ENCODE data around the gene ZBTB20. TPM values are rescaled to one million over a fixed set of nuclear protein-coding genes. Genes with fewer than 3 reads are reported as not detected.
A peak's percentile ranks its signal among the peaks of the same experiment; 100 is the strongest.

ZBTB20 gene
- total and polyA plus RNA-seq, 4 donors = 0.88 to 83.2 (median 20.4) TPM

DNA sequence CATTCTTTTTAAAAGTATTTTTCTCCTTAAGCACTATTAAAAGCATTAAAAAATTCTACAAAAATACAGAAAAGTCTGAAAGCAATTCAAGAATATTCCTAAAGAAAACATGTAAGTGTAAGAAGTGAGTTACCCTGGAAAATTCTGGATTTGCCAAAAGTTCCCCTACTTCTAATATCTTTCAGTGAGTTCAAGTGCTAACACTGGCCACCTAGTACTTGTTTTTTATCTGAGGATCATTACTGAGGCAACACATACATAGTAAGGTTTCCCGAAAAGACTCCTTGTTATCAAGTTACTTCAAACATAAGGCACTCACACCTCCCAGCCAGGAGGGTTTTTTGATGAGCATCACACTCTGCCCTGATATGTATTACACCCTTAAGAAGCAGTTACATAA lies 694.8 kb downstream of the ZBTB20 start:
- H3K27ac ChIP-seq (ENCODE audit: low read depth in 1 of 2, low read length in 2 of 2) = peak overlapping the region; percentile 14 to 72
- no peak for DNase-seq (ENCODE audit: low spot score)
- H3K27me3 ChIP-seq (ENCODE audit: control insufficient read depth in 4 of 4, insufficient read depth in 4 of 4, low read length in 3 of 4) = no peaks in the 10 kb centered on the region
- no peak for TF ChIP-seq GABPA (IDR thresholded peaks at IDR 0.05 in 1 of 2, conservative IDR thresholded peaks at IDR 0.05 in 1 of 2)
- TF ChIP-seq, protein P1, sequence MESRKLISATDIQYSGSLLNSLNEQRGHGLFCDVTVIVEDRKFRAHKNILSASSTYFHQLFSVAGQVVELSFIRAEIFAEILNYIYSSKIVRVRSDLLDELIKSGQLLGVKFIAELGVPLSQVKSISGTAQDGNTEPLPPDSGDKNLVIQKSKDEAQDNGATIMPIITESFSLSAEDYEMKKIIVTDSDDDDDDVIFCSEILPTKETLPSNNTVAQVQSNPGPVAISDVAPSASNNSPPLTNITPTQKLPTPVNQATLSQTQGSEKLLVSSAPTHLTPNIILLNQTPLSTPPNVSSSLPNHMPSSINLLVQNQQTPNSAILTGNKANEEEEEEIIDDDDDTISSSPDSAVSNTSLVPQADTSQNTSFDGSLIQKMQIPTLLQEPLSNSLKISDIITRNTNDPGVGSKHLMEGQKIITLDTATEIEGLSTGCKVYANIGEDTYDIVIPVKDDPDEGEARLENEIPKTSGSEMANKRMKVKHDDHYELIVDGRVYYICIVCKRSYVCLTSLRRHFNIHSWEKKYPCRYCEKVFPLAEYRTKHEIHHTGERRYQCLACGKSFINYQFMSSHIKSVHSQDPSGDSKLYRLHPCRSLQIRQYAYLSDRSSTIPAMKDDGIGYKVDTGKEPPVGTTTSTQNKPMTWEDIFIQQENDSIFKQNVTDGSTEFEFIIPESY (IDR thresholded peaks at IDR 0.05) = no peak
- no peak for TF ChIP-seq FOXA1 (IDR thresholded peaks at IDR 0.05)
- TF ChIP-seq, protein P2, sequence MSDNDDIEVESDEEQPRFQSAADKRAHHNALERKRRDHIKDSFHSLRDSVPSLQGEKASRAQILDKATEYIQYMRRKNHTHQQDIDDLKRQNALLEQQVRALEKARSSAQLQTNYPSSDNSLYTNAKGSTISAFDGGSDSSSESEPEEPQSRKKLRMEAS (IDR thresholded peaks at IDR 0.05) = no peak
- TF ChIP-seq RAD21 (IDR thresholded peaks at IDR 0.05) = no peak
- no peaks in the 10 kb centered on the region for H3K9me3 ChIP-seq (ENCODE audit: control insufficient read depth in 4 of 4, low read length in 3 of 4)
- no peak overlapping the region for H3K4me3 ChIP-seq (ENCODE audit: low read depth in 1 of 3, low read length in 3 of 3)
- H3K4me1 ChIP-seq (ENCODE audit: control insufficient read depth in 4 of 4, insufficient read depth in 4 of 4, low read length in 3 of 4) = peaks cover 4 to 29% (median 14%) of the 10 kb centered on the region in 4 donors
- H3K36me3 ChIP-seq (ENCODE audit: control insufficient read depth in 4 of 4, insufficient read depth in 3 of 4, low read depth in 1 of 4, low read length in 3 of 4) = no peaks in the 10 kb centered on the region
- WGBS = 75% methylated on average over 1 of the region's 1 CpG
- peak overlapping the region in 1 of 2 donors; percentile 21 for H3K9ac ChIP-seq (ENCODE audit: low read depth in 1 of 2, low read length in 2 of 2)

DNA sequence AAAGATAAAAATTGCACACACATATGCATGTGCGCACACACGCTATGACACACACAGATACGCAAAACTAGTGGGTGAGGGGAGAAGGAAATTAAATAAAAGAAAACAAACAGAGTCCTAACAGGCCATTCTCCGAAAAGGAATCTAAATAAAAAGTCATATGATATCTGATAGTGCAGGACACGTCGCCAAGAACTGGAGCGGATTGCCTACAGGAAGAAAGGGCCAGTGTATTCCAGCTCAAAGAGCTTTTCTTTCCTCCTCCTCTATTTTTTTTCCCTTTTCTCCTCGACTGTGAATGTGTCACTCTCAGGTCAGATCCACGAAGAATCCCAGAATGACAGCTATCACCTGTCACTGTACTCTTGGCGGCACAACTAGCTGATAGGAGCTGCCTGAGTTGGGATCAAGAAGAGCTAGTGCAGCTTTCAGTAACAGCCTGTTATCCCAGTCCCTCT lies 695.5 kb downstream of the ZBTB20 start:
- Histone ChIP-seq H3K4me3 (ENCODE audit: low read depth in 1 of 3, low read length in 3 of 3) (peak overlapping the region in 1 of 3 donors; percentile 4), H3K9ac (ENCODE audit: low read depth in 1 of 2, low read length in 2 of 2) (peak overlapping the region in 1 of 2 donors; percentile 74), H3K36me3 (ENCODE audit: control insufficient read depth in 4 of 4, insufficient read depth in 3 of 4, low read depth in 1 of 4, low read length in 3 of 4) (no peaks in the 10 kb centered on the region), H3K9me3 (ENCODE audit: control insufficient read depth in 4 of 4, low read length in 3 of 4) (no peaks in the 10 kb centered on the region), H3K27me3 (ENCODE audit: control insufficient read depth in 4 of 4, insufficient read depth in 4 of 4, low read length in 3 of 4) (no peaks in the 10 kb centered on the region), H3K27ac (ENCODE audit: low read depth in 1 of 2, low read length in 2 of 2) (peak overlapping the region; percentile 72 to 73), H3K4me1 (ENCODE audit: control insufficient read depth in 4 of 4, insufficient read depth in 4 of 4, low read length in 3 of 4) (peaks cover 4 to 29% (median 14%) of the 10 kb centered on the region in 4 donors)
- TF ChIP-seq FOXA1 (IDR thresholded peaks at IDR 0.05) (no peak), RXRA (IDR thresholded peaks at IDR 0.05) (peak in 1 of 2 donors; percentile 33), JUND (IDR thresholded peaks at IDR 0.05) (no peak), RAD21 (IDR thresholded peaks at IDR 0.05) (peak in 1 of 2 donors; percentile 16), NR2F2 (IDR thresholded peaks at IDR 0.05) (no peak), GABPA (IDR thresholded peaks at IDR 0.05 in 1 of 2, conservative IDR thresholded peaks at IDR 0.05 in 1 of 2) (no peak), HNF4A (conservative IDR thresholded peaks at IDR 0.05) (peak in 1 of 2 donors; percentile 28)
- TF ChIP-seq, protein P1 (IDR thresholded peaks at IDR 0.05) = no peak
- DNase-seq (ENCODE audit: low spot score) = no peak
- 21% methylated on average over 10 of the region's 10 CpGs for WGBS

DNA sequence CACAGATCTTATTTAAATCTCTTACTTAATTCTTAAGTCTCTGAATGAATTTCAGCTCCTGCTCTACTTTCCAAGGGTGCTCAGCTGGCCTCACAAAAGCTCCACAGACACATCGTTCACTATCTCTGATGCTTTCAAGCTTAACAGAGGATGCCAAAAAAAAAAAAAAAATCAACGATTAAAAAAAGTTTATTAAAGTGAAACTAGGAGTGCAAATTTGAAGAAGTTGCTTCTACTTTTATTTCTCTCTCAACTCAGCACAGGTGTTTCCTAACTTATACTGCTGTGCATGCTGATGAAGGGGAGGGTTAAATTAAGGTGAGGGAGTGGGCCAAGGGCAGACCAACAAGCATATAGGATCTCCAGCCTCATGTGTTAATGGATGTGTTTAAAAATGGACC lies 696.0 kb downstream of the ZBTB20 start:
- 23% methylated on average over 2 of the region's 2 CpGs for WGBS
- DNase-seq (ENCODE audit: low spot score) = no peak
- Histone ChIP-seq H3K9ac (ENCODE audit: low read depth in 1 of 2, low read length in 2 of 2) (peak overlapping the region in 1 of 2 donors; percentile 74), H3K36me3 (ENCODE audit: control insufficient read depth in 4 of 4, insufficient read depth in 3 of 4, low read depth in 1 of 4, low read length in 3 of 4) (no peaks in the 10 kb centered on the region), H3K4me3 (ENCODE audit: low read depth in 1 of 3, low read length in 3 of 3) (peak overlapping the region in 1 of 3 donors; percentile 4), H3K27me3 (ENCODE audit: control insufficient read depth in 4 of 4, insufficient read depth in 4 of 4, low read length in 3 of 4) (no peaks in the 10 kb centered on the region), H3K4me1 (ENCODE audit: control insufficient read depth in 4 of 4, insufficient read depth in 4 of 4, low read length in 3 of 4) (peaks cover 5 to 29% (median 14%) of the 10 kb centered on the region in 4 donors), H3K9me3 (ENCODE audit: control insufficient read depth in 4 of 4, low read length in 3 of 4) (no peaks in the 10 kb centered on the region), H3K27ac (ENCODE audit: low read depth in 1 of 2, low read length in 2 of 2) (peak overlapping the region; percentile 72 to 73)
- no peak for TF ChIP-seq HNF4G (IDR thresholded peaks at IDR 0.05)
- no peak for TF ChIP-seq SP1 (IDR thresholded peaks at IDR 0.05)
- TF ChIP-seq, protein P1 (IDR thresholded peaks at IDR 0.05) = no peak
- no peak for TF ChIP-seq RXRA (IDR thresholded peaks at IDR 0.05)
- TF ChIP-seq GABPA (IDR thresholded peaks at IDR 0.05 in 1 of 2, conservative IDR thresholded peaks at IDR 0.05 in 1 of 2) = no peak
- TF ChIP-seq RAD21 (IDR thresholded peaks at IDR 0.05) = no peak
- TF ChIP-seq FOXA1 (IDR thresholded peaks at IDR 0.05) = no peak
- no peak for TF ChIP-seq FOXA2 (IDR thresholded peaks at IDR 0.05)
- no peak for TF ChIP-seq TAF1 (conservative IDR thresholded peaks at IDR 0.05)
- TF ChIP-seq, protein P3, sequence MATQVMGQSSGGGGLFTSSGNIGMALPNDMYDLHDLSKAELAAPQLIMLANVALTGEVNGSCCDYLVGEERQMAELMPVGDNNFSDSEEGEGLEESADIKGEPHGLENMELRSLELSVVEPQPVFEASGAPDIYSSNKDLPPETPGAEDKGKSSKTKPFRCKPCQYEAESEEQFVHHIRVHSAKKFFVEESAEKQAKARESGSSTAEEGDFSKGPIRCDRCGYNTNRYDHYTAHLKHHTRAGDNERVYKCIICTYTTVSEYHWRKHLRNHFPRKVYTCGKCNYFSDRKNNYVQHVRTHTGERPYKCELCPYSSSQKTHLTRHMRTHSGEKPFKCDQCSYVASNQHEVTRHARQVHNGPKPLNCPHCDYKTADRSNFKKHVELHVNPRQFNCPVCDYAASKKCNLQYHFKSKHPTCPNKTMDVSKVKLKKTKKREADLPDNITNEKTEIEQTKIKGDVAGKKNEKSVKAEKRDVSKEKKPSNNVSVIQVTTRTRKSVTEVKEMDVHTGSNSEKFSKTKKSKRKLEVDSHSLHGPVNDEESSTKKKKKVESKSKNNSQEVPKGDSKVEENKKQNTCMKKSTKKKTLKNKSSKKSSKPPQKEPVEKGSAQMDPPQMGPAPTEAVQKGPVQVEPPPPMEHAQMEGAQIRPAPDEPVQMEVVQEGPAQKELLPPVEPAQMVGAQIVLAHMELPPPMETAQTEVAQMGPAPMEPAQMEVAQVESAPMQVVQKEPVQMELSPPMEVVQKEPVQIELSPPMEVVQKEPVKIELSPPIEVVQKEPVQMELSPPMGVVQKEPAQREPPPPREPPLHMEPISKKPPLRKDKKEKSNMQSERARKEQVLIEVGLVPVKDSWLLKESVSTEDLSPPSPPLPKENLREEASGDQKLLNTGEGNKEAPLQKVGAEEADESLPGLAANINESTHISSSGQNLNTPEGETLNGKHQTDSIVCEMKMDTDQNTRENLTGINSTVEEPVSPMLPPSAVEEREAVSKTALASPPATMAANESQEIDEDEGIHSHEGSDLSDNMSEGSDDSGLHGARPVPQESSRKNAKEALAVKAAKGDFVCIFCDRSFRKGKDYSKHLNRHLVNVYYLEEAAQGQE (IDR thresholded peaks at IDR 0.05) = no peak
- no peak for TF ChIP-seq JUND (IDR thresholded peaks at IDR 0.05)
- no peak for TF ChIP-seq YY1 (IDR thresholded peaks at IDR 0.05)
- TF ChIP-seq NR2F2 (IDR thresholded peaks at IDR 0.05) = no peak
- no peak for TF ChIP-seq HNF4A (conservative IDR thresholded peaks at IDR 0.05)

Data from liver (tissue), 9 donors.